Measurements from ENCODE around the gene IL1RL2. TPM values are rescaled to one million over a fixed set of nuclear protein-coding genes. Genes with fewer than 3 reads are reported as not detected.
A peak's percentile ranks its signal among the peaks of the same experiment; 100 is the strongest.

IL1RL2 gene
- total RNA-seq, 1 donor from 2014 or later: 2.6 TPM

DNA sequence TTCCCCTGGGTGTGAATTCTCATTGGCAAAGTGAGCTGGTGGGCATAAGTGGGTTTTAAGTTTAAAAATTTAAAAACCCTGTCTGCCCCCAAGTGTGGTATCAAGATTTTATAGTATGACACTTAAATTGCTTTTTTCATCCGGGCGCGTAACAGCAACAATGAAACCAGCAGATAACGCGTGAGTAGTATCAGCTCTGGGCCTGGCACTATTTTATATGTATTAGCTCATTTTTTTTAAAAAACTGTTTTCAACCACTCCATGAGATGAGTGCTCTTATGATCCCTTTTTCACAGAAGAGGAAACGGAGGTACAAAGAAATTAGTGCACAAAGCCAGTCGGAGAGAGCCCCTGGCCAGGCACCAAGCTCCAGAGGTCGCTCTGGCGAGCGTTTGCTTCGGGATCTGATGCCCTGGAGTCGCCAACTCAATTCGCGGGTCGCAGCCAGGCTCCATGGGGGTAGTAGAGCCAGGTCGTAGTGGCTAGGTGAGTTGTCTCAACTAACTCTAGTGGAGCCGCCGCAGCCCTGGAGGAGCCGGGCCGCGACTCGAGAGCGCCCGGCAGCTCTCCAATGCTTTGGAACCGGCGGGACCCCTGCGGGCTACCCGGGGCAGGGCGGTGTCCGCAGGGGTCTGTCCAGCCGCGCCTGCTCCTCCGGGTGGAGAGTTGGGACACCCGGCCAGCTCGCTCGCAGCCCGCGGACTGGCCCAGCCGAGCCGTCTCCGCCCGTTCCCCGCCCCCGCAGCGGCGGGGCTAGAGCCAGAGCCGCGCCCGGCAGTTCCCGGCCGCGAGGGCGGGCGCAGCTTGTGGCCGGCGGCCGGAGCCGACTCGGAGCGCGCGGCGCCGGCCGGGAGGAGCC, 44.6 kb upstream of the IL1RL2 start, which contains the start of gene IL1R1:
Gene IL1R1, plus strand, starts transcription at position 777 of the 859 bp plus-strand sequence. CDS start 14,979 bp downstream, outside the sequence.
- TF ChIP-seq, protein P1, sequence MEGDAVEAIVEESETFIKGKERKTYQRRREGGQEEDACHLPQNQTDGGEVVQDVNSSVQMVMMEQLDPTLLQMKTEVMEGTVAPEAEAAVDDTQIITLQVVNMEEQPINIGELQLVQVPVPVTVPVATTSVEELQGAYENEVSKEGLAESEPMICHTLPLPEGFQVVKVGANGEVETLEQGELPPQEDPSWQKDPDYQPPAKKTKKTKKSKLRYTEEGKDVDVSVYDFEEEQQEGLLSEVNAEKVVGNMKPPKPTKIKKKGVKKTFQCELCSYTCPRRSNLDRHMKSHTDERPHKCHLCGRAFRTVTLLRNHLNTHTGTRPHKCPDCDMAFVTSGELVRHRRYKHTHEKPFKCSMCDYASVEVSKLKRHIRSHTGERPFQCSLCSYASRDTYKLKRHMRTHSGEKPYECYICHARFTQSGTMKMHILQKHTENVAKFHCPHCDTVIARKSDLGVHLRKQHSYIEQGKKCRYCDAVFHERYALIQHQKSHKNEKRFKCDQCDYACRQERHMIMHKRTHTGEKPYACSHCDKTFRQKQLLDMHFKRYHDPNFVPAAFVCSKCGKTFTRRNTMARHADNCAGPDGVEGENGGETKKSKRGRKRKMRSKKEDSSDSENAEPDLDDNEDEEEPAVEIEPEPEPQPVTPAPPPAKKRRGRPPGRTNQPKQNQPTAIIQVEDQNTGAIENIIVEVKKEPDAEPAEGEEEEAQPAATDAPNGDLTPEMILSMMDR (conservative IDR thresholded peaks at IDR 0.05; ENCODE audit: low read depth, low read length): no peak
- no peak for DNase-seq (ENCODE audit: low read depth)
- peak within 1 kb of the TSS; percentile 58 for H3K4me3 ChIP-seq (ENCODE audit: low read depth, low read length)

DNA sequence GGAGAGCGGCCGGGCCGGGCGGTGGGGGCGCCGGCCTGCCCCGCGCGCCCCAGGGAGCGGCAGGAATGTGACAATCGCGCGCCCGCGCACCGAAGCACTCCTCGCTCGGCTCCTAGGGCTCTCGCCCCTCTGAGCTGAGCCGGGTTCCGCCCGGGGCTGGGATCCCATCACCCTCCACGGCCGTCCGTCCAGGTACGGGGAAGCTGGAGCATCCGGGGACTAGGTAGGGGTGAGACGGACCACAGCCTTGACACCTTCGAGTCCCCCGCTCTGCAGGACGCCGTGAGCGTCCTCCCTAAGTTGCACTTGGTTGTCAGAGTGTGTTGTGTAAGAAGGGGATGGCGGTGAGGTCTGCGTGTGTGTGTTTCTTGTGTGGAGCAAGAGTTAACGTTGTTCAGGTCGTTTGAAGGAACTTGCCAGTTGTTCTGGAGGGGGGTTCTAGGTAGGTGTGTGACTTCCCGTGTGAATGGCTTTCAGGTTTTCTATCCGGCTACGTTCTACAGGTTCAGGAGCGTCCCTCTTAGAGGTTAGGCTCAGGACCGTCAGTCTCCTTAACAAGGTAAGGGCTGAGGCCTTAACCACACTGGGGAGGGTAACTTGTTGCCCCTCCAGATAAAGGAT, 43.9 kb upstream of the IL1RL2 start:
- TF ChIP-seq, protein P1 (conservative IDR thresholded peaks at IDR 0.05; ENCODE audit: low read depth, low read length): no peak
- no peak for DNase-seq (ENCODE audit: low read depth)
- H3K4me3 ChIP-seq (ENCODE audit: low read depth, low read length): peak overlapping the region; percentile 58

DNA sequence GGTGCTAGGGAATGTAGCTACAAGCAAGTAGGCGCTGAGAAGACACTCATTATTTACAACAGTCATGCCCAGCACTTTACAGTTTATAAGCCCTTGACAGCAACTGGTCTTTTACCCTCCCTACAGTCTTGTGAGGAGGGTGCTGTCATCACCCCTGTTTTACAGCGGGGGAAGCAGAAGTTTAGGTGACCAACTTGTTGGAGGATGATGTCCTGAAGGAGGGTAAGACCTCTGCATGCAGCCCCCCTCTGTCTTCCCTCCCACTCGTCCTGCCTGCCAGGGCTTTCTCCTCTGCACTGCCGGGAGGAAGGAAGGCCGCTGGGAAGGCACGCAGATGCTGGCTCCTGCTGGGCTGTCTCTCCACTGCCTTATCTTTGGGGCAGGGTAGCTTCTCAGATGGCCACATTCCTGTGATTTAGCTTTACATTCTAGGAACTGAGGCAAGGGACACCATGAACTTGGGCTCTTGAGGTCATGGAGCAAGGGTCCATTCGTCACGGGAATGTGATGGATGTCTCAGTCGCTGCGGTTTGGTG, 43.3 kb upstream of the IL1RL2 start:
- H3K4me3 ChIP-seq (ENCODE audit: low read depth, low read length): peak overlapping the region; percentile 58
- TF ChIP-seq, protein P1 (conservative IDR thresholded peaks at IDR 0.05; ENCODE audit: low read depth, low read length): no peak
- DNase-seq (ENCODE audit: low read depth): no peak

DNA sequence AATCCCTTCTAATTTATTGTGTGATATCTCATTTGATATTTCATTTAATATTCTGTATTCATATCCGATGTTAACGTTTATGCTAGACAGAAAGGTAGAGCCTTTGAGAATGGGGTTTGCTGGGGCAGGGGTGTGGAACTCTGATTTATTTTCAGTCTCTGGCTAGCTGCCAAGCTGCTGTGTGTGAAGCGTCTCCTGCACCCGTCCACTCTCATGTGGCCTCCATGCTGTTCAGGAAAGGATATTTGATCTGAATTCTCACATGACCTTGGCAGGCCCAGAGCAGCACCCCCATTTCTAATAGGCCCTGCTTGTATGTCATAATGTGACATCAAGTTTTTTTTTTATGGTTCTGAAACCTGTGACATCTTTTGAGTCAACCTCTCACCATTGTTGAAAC, 42.7 kb upstream of the IL1RL2 start:
- DNase-seq (ENCODE audit: low read depth): no peak
- H3K4me3 ChIP-seq (ENCODE audit: low read depth, low read length): peak overlapping the region; percentile 58
- TF ChIP-seq, protein P1 (conservative IDR thresholded peaks at IDR 0.05; ENCODE audit: low read depth, low read length): no peak

DNA sequence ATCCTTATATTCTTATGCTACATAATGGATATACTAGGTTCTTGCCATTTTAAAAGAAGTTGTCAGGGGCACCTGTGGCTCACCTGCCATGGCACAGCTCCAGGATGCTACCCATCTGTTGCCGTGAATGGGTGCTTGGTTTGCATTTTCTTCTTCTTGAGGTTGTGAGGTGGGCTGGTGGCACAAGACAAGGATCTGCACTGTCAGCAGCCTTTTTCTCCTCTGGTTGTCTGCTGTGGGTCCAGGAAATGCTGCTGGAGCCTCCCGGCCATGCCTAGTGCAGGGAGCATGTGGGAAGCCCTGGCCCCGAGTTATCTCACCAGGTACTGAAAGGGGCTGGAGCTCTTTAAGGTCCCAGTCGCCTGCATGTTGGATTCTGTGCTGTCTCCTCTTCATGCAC, 41.7 kb upstream of the IL1RL2 start:
- H3K4me3 ChIP-seq (ENCODE audit: low read depth, low read length): no peak overlapping the region
- TF ChIP-seq, protein P1 (conservative IDR thresholded peaks at IDR 0.05; ENCODE audit: low read depth, low read length): no peak
- no peak for DNase-seq (ENCODE audit: low read depth)

DNA sequence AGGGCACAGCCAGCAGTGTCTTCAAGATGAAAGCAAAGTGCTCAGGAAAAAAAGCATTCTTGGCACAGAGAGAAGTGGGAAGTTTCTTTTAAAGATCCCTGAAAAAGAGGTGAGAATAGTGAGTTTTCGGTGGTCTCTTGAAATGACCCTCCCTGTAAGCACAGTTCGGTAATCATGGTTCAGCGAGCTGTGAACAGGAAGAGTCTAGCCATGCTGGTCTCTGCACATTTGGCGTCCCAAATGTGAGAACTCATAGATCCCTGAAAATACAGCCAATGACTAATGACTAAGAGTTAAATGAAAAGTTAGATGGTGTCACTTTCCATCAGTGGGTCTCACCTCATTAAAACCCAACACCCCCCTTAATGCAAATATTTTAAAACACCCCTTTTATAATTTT, 40.9 kb upstream of the IL1RL2 start:
- TF ChIP-seq, protein P1 (conservative IDR thresholded peaks at IDR 0.05; ENCODE audit: low read depth, low read length): no peak
- no peak overlapping the region for H3K4me3 ChIP-seq (ENCODE audit: low read depth, low read length)
- no peak for DNase-seq (ENCODE audit: low read depth)

Measured in epithelial cell of proximal tubule (primary cell).